Uterus (tissue), 2 donors: Measurements from ENCODE around the gene USP32.

ENCODE experiments used
- POLR2A ChIP-seq, 2 donors: fragments of 450-650 bp; IDR thresholded peaks; one replicate each; pipeline ENCODE4 v1.6.1; 2016; ENCODE audit warnings: antibody characterized with exemption in 2 of 2, mild to moderate bottlenecking in 1 of 2, moderate library complexity in 1 of 2
- TF ChIP-seq, protein P1 (sequence below), 4 experiments: fragments of 200-600 bp in 2 of 4; fragments of 450-650 bp in 2 of 4; sonication (generic) in 2 of 4; IDR thresholded peaks; one replicate each; pipeline ENCODE4 v1.5.1; 2016 to 2019; ENCODE audit warnings: antibody characterized with exemption in 4 of 4, mild to moderate bottlenecking in 2 of 4, moderate library complexity in 1 of 4

DNA sequence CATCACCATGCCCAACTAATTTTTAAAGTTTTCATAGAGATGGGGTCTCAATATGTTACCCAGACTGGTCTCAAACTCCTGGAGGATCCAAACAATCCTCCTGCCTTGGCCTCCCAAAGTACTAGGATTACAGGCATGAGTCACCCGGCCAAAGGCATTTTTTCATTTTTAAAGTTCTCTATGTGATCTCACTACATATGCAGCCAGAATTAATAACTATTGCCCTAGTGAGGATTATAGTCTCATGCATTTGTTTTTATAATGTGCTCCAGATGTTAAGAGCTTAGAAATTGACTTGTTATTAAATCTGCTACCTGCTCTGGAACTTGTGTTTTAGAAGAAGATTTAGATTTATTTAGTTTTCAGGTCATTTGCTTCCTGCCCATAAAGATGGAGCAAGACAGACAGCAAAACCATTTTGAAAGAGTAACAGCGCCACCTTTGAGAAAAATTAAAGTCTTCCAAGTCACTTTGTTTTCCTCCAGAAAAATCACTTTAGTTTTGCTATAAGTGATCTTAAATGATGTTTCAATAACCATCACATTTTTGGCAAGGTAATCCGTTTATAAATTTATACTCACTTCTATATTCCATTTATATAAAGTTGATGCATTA, 162.6 kb downstream of the USP32 start:
- no peak for TF ChIP-seq POLR2A (IDR thresholded peaks at IDR 0.05)
- TF ChIP-seq, protein P1, sequence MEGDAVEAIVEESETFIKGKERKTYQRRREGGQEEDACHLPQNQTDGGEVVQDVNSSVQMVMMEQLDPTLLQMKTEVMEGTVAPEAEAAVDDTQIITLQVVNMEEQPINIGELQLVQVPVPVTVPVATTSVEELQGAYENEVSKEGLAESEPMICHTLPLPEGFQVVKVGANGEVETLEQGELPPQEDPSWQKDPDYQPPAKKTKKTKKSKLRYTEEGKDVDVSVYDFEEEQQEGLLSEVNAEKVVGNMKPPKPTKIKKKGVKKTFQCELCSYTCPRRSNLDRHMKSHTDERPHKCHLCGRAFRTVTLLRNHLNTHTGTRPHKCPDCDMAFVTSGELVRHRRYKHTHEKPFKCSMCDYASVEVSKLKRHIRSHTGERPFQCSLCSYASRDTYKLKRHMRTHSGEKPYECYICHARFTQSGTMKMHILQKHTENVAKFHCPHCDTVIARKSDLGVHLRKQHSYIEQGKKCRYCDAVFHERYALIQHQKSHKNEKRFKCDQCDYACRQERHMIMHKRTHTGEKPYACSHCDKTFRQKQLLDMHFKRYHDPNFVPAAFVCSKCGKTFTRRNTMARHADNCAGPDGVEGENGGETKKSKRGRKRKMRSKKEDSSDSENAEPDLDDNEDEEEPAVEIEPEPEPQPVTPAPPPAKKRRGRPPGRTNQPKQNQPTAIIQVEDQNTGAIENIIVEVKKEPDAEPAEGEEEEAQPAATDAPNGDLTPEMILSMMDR (IDR thresholded peaks at IDR 0.05): no peak
